Panc1 (cell line): ENCODE results near the gene DLG2.

Experiments
- POLR2AphosphoS5 ChIP-seq: IDR thresholded peaks from 2 replicates; pipeline ENCODE4 v1.6.1; 2012; ENCODE audit warnings: mild to moderate bottlenecking, low read depth, low read length, moderate library complexity
- TF ChIP-seq, protein P1 (sequence below): fragments of 450-650 bp; IDR thresholded peaks from 2 replicates; pipeline ENCODE4 v1.5.1; 2017; ENCODE audit warnings: mild to moderate bottlenecking

GRCh38 chr11:83464160-83464944 lies 2162.8 kb downstream of the DLG2 start:
- TF ChIP-seq, protein P1, sequence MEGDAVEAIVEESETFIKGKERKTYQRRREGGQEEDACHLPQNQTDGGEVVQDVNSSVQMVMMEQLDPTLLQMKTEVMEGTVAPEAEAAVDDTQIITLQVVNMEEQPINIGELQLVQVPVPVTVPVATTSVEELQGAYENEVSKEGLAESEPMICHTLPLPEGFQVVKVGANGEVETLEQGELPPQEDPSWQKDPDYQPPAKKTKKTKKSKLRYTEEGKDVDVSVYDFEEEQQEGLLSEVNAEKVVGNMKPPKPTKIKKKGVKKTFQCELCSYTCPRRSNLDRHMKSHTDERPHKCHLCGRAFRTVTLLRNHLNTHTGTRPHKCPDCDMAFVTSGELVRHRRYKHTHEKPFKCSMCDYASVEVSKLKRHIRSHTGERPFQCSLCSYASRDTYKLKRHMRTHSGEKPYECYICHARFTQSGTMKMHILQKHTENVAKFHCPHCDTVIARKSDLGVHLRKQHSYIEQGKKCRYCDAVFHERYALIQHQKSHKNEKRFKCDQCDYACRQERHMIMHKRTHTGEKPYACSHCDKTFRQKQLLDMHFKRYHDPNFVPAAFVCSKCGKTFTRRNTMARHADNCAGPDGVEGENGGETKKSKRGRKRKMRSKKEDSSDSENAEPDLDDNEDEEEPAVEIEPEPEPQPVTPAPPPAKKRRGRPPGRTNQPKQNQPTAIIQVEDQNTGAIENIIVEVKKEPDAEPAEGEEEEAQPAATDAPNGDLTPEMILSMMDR = no peak
- no peak for TF ChIP-seq POLR2AphosphoS5
